ENCODE results near the gene SPIN1.

Gene SPIN1

DNA sequence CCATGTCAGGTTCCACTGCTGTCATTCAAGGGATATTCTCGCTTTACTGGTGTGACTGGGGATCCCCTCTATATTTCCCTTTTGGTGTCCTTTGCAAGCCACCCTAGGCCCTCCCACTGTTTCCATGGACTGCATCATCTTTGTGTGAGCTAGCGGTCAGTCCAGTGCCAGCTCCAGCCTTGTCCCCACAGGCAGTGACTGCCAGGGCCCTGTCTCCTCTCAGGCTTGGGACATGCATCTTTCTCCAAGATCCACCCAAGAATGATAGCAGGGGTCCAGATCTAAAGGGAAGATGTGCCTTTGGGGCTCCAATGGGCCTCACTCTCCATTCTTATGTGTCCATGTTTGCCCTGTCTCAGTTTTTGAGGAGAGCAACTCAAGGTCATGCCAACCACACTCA, 109.0 kb downstream of the SPIN1 start:
- no peak for DNase-seq (ENCODE audit: low spot score)

DNA sequence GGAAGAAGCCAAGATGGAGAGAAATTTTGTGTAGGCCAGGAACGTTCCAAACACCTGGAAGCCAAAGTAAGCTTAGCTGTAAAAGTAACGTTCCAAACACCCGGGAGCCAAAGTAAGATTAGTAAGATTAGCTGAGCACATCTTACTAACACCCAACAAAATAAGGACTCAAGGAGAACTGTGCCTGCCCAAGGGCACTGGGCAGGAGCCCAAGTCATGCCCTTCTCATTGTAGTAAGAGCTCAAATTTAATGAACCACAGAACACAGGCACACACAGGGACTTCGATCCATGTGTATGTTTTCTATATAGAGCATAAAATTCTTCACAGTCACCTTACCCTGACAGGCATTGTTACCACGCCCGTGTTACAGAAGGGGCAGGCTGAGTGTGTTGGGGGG, 110.6 kb downstream of the SPIN1 start:
- DNase-seq (ENCODE audit: low spot score), result no peak

DNA sequence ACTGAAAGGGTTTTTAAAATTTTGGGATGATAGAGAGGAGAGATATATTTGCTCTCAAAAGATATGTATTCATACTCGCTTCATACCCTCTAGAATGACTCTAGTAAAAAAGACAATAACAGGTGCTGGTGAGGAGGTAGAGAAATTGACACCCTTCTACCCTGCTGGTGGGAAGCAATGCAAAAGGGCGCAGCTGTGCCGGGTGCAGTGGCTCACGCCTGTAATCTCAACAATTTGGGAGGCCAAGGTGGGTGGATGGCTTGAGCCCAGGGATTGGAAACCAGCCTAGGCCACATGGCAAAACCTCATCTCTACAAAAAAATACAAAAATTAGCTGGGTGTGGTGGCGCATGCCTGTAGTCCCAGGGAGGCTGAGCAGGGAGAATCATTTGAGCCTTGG, 112.8 kb downstream of the SPIN1 start:
- DNase-seq (ENCODE audit: low spot score), result no peak

DNA sequence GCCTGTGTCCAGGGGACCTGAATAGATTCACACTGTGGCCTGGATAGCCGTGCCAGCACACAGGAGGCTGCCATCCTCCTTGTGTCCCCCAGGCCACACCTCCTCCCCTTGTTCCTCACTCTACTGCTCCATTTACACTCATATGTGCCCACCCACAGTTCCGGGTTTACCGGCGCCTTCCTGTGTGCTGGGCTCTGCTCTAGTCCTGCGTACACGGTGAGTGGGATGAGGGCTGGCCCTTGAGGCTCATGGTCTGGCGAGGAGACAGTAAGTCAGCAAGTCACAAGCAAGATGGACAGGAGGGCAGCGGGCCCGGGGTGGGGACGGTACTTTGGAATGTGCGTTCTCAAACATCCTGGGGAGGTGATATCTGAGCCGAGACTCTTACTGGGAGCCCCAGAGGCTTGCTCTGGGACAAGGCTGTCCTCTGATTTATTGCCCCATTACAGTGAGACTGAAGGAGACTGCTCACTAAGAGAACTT, 114.3 kb downstream of the SPIN1 start:
- DNase-seq (ENCODE audit: low spot score), result no peak

DNA sequence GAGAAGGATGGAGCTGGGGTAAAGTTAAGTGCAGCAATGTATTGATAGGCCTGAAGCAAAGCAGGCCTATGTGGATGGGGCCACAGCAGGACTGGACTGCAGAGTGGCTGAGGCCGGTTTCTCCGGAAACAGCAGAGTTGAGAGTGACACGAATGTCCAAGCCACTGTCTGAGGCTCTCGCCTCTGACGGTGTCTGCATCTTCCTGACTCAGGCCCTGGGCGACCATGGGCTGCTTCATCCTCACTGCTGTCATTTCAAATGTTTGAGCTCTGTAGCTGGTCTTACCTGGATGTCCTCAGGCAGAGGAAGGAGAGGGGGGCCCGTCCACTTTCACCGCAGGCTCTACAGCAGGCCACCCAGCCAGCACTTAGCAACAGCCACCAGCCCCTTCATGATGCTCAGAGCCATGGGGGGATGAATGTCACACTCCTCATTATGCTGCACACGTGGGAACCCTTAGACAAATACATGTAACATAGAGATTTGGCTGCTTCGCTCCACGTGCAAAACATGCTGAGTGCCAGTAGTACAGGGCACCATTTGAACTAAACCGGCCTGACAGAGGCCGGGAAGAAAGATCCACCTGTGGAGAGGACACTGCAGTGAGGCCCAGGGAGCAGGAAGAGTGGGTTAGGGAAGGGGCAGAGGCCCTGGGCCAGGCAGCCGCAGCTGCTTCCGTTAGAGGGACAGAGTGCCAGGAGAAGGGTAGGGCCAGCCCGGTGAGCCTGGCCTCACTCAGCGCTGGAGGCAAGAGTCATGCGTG, 115.0 kb downstream of the SPIN1 start:
- no peak for DNase-seq (ENCODE audit: low spot score)

DNA sequence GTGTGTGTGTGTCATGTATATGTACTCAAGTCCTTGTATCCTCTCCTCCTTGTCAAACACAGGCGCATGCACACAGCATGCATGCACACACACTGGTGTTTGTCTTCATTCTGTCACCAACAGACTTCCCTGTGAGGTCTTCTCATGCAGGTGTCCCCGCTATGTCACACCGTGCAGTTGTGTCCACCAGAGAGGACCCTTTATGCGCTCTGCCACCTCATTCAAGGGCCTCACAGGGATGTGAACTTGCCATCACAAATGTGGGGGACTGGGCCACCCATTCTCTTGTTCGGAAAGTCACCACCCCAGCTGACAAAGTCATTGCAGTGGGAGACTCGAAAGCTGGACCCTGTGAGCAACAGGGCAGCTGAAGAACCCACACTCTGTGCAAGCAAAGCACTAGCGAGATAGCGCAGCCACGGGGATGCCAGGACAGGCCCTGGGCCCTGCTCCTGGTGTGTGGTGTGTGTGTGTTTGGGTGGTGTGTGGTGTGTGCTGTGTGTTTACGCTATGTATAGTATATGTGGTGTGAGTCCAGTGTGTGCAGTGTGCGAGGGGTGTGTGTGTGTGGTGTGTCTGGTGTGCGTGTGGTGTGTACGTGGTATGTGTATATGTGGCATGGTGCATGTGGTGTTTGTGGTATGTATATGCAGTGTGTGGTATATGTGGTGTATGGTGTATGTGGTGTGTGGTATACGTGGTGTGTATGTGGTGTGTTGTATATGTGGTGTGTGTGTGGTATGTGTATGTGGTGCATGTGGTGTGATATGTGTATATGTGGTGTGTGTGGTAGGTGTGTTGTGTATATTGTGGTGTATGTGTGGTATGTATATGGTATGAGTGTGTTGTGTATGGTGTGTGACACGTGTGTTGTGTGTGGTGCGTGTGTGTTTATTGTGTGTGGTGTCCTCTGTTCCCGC, 115.9 kb downstream of the SPIN1 start:
- no peak for DNase-seq (ENCODE audit: low spot score)

DNA sequence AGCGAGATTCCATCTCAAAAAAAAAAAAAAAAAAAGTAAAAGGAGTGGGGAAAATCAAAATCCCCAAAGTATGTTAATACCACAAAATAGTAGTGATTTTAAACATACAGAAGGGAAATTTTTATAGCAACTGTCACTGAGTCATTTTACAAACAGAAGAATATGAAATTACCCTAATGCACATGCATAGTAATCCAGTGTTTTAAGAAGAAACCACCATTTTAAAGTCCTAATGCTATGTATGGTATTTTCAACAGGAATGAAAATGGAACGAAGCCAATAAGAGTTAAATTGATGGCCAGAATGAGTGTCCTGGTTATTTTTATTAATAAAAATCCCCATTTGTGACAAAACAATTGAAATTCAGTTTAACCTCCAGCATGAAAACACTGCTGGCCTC, 120.1 kb downstream of the SPIN1 start:
- no peak for DNase-seq (ENCODE audit: low spot score)

DNA sequence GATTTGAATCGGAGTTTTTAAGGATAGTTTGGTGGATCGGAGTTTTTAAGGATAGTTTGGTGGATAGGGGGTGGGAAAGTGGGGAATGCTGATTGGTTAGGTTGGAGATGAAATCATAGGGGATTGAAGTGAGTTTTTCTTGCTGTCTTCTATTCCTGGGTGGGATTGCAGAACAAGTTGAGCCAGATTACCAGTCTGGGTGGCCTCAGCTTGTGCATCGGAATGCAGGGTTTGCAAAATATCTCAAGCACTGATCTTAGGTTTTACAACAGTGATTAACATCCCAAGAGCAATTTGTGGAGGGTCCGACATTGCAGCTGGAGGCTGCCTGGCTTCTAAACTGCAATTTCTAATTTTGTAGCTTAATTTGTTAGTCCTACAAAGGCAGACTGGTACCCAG, 123.7 kb downstream of the SPIN1 start:
- DNase-seq (ENCODE audit: low spot score), result no peak

DNA sequence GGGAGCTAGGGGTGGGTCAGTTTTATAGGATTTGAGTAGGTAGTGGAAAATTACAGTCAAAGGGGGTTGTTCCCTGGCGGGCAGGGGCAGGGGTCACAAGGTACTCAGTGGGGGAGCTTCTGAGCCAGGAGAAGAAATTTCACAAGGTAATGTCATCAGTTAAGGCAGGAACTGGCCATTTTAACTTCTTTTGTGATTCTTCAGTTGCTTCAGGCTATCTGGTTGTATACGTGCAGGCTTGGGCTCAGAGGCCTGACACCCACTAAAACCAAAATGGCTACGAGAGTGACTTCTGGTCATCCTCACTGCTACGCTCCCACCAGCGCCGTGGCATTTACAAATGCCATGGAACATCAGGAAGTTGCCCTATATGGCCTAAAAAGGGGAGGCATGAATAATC, 126.0 kb downstream of the SPIN1 start:
- DNase-seq (ENCODE audit: low spot score), result no peak

DNA sequence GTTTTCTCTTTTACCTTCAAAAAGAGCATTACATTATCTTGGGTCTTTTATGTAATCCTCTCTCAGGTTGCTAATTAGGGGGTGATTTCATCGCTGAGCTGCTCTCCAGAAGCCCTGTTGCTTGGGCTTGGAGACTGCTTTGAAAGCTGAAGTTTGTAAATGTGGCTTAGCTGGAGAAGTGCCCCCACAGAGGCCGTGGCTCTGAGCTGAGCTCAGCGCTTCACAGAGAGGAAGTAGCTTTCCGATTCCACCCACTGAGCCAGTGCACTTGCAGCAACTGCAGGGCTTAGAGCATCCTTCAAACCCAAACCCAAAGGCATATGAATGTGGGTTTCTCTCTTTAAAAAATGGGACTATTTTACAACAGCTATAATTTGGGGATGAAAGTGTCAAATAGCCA, 133.1 kb downstream of the SPIN1 start:
- DNase-seq (ENCODE audit: low spot score), result no peak

DNA sequence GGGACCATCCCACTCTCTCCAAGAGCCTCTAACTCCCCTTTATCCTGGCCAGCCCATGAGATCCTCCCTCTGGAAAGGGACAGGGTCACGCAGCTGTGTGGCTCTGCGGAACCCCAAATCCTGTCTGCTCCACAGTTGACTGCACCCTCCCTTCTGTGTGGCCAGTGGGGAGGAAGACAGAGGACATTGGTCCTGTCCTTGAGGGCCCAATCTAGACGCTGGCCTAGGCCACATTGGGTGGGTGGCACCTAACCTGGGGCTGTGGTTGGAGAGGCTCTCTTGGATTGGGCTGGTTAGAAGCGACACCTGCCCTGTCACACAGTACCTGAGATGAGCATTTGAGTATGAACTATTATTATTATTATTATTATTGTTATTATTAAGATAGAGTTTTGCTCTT, 134.1 kb downstream of the SPIN1 start:
- DNase-seq (ENCODE audit: low spot score), result no peak

DNA sequence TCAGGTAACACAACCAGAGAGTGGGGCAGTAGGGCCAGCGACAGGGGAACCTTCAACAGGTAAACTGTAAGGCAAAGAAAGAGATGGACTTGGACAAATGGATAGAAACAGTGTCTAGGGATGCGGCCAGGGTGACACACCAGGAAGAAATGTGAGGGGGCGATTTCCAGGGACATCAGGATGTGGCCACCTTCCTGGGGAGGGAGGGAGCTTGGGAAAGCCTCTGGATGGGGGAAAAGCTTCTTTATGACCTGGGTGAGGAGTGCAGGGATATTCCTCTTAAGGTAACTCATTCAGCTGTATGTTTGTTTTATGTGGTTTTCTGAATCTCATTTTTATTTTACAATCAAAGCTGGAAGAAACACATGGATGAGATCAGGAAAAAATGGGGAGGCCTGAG, 134.8 kb downstream of the SPIN1 start:
- DNase-seq (ENCODE audit: low spot score), result no peak

DNA sequence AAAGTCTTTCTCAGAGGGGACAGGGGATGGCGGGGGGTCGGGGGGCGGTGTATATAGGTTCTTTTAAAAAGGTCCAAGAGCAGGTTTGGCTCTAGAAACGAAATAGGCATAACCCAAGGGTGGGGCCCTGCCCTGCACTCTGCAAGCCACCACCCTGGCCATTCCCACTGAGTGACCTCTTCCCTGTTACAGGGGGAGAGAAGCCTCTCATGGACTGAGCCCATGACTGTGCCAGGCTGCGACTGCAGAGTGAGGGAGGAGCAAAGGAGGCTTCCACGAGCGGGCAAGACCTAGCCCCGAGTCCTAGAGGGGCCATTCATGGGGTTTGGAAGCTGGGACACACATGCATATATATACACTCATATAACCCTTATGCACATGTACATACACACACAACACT, 136.7 kb downstream of the SPIN1 start:
- no peak for DNase-seq (ENCODE audit: low spot score)

DNA sequence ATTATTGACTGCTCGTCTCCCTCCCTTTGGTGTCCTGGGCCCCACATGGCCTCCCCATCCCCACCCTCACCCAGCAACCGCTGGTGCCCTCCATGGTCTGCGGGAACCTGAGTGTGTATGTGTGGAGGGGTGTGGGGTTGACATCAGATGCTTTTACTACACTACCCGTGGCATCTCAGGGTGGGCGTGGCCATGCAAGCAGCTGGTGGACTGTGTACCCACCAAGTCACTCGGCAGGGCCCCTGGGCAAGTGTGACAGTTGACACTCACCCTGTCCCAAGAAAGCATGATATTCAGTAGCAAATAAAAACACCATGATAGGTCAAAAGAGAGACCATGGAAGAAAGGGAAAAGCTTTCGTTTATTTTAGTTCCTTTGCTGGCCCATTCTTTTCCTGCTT, 139.4 kb downstream of the SPIN1 start:
- DNase-seq (ENCODE audit: low spot score), result no peak

Data from SK-N-DZ (cell line).